Measurements from ENCODE around the gene SRP19. TPM values are rescaled to one million over a fixed set of nuclear protein-coding genes. Genes with fewer than 3 reads are reported as not detected.

The SRP19 gene
- total and polyA plus RNA-seq, 9 of the 15 experiments (the other 6 are each of a cell fraction or from before 2014, with no cell fraction given): 52.3 to 357 (median 146) TPM

- TF ChIP-seq, protein P1, sequence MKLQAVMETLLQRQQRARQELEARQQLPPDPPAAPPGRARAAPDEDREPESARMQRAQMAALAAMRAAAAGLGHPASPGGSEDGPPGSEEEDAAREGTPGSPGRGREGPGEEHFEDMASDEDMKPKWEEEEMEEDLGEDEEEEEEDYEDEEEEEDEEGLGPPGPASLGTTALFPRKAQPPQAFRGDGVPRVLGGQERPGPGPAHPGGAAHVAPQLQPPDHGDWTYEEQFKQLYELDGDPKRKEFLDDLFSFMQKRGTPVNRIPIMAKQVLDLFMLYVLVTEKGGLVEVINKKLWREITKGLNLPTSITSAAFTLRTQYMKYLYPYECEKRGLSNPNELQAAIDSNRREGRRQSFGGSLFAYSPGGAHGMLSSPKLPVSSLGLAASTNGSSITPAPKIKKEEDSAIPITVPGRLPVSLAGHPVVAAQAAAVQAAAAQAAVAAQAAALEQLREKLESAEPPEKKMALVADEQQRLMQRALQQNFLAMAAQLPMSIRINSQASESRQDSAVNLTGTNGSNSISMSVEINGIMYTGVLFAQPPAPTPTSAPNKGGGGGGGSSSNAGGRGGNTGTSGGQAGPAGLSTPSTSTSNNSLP (IDR thresholded peaks at IDR 0.05; ENCODE audit: borderline replicate concordance, low read depth, low read length): no peak
- TF ChIP-seq, protein P2, sequence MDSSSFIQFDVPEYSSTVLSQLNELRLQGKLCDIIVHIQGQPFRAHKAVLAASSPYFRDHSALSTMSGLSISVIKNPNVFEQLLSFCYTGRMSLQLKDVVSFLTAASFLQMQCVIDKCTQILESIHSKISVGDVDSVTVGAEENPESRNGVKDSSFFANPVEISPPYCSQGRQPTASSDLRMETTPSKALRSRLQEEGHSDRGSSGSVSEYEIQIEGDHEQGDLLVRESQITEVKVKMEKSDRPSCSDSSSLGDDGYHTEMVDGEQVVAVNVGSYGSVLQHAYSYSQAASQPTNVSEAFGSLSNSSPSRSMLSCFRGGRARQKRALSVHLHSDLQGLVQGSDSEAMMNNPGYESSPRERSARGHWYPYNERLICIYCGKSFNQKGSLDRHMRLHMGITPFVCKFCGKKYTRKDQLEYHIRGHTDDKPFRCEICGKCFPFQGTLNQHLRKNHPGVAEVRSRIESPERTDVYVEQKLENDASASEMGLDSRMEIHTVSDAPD (CRISPR knock-in tag; IDR thresholded peaks at IDR 0.05): no peak
- TF ChIP-seq HNRNPL (IDR thresholded peaks at IDR 0.05; ENCODE audit: low read depth, low read length): no peak
- TF ChIP-seq KLF16 (IDR thresholded peaks at IDR 0.05): peak; percentile 56; the same call in 1 of the 2 replicates
- no peak for TF ChIP-seq PRPF4 (IDR thresholded peaks at IDR 0.05; ENCODE audit: insufficient read depth, low read depth, low read length, poor library complexity, severe bottlenecking)
- TF ChIP-seq SREBF2 (CRISPR knock-in tag; IDR thresholded peaks at IDR 0.05): no peak
- TF ChIP-seq TRIM28 (IDR thresholded peaks at IDR 0.05): no peak
- TF ChIP-seq NFXL1 (CRISPR knock-in tag; IDR thresholded peaks at IDR 0.05): no peak
- no peak for TF ChIP-seq ZNF384 (IDR thresholded peaks at IDR 0.05; ENCODE audit: low read depth, low read length)
- peak; percentile 46 for TF ChIP-seq HDAC3 (IDR thresholded peaks at IDR 0.05; ENCODE audit: borderline replicate concordance, partially characterized antibody)
- peak; percentile 91 for TF ChIP-seq CBFA2T3 (IDR thresholded peaks at IDR 0.05)
- no peak for TF ChIP-seq ZFP91 (CRISPR knock-in tag; IDR thresholded peaks at IDR 0.05)
- TF ChIP-seq CHD4 (IDR thresholded peaks at IDR 0.05; ENCODE audit: insufficient read depth, insufficient replicate concordance, low read depth, low read length, poor library complexity, severe bottlenecking): no peak
- no peak for TF ChIP-seq CBX2 (IDR thresholded peaks at IDR 0.05; ENCODE audit: insufficient read depth, low read length, poor library complexity, severe bottlenecking)
- no peak for TF ChIP-seq NELFE (IDR thresholded peaks at IDR 0.05; ENCODE audit: insufficient read depth, insufficient read length)
- no peak for TF ChIP-seq XRCC4 (IDR thresholded peaks at IDR 0.05; ENCODE audit: extremely low read depth, insufficient read depth, insufficient read length)
- peak; percentile 88 for TF ChIP-seq DPF2 (IDR thresholded peaks at IDR 0.05)
- no peak for TF ChIP-seq BRF2 (IDR thresholded peaks at IDR 0.05; ENCODE audit: borderline replicate concordance, insufficient read depth, insufficient read length)
- peak in 1 of 2 experiments; percentile 53; a peak in 1 of 4 replicates for TF ChIP-seq TBL1XR1 (IDR thresholded peaks at IDR 0.05; ENCODE audit: low read length in 2 of 2)
- no peak for TF ChIP-seq SRSF3 (IDR thresholded peaks at IDR 0.05; ENCODE audit: insufficient read depth, low read length)
Measured at GRCh38 chr5:112878760-112879159, 17.7 kb downstream of the SRP19 start (continued).
